ENCODE results near the gene CYP4F2. TPM values are rescaled to one million over a fixed set of nuclear protein-coding genes. Genes with fewer than 3 reads are reported as not detected.

CYP4F2 gene
- total RNA-seq (not detected), polyA plus RNA-seq (not detected)

DNA sequence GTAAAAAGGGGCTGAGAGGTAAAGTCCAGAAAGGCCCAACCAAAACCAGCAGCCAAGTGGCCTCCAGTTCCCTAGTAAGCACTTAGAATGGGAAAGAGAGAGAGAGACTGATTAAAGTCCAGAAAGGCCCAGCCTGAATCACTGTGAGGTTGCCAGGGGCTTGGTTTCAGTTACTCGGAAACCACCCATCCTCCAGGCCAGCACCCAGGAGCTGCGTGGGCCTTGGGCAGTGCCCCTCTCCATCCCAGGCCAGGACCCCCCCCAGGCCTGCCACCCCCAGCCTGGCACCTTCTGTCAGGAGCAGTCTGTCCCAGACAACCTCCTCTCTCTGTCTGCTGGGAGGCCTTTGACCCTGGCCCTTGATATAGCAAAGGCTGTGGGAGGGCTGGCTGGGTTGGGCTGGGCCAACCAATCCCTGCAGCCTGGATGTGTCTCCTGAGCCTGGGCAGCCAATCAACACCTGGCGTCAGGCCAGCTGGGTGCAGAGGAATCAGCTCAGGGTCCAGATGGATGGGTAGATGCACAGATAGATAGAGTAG, at the start of gene CYP4F2:
CYP4F2 (minus strand) TSS at position 337 of the 539 bp plus-strand sequence. CDS start 463 bp downstream, outside the sequence.
- peaks cover 0 to 3% (median 3%) of the 10 kb centered on the region in 3 donors for H3K36me3 Mint-ChIP-seq
- no peak within 1 kb of the TSS for H3K27ac Mint-ChIP-seq
- no peak for DNase-seq
- Histone ChIP-seq H3K9me3 (ENCODE audit: low read length) (no peaks in the 10 kb centered on the region), H3K4me3 (ENCODE audit: low read length) (no peak within 1 kb of the TSS), H3K27ac (ENCODE audit: low read depth, low read length) (no peak within 1 kb of the TSS), H3K27me3 (ENCODE audit: insufficient read depth, low read length, poor library complexity, severe bottlenecking) (no peaks in the 10 kb centered on the region), H3K4me1 (ENCODE audit: insufficient read depth, low read length) (no peaks in the 10 kb centered on the region), H3K36me3 (ENCODE audit: insufficient read depth, low read length) (no peaks in the 10 kb centered on the region)
- H3K9me3 Mint-ChIP-seq = no peaks in the 10 kb centered on the region
- H3K27me3 Mint-ChIP-seq = peaks cover 29 to 53% of the 10 kb centered on the region in 2 donors
- peak within 1 kb of the TSS in 1 of 7 donors; percentile 24 for H3K4me3 Mint-ChIP-seq
- CTCF ChIA-PET = no interaction called here
- H3K4me1 Mint-ChIP-seq = peaks cover 6 to 16% (median 11%) of the 10 kb centered on the region in 3 donors
- POLR2A ChIA-PET = no interaction called here

DNA sequence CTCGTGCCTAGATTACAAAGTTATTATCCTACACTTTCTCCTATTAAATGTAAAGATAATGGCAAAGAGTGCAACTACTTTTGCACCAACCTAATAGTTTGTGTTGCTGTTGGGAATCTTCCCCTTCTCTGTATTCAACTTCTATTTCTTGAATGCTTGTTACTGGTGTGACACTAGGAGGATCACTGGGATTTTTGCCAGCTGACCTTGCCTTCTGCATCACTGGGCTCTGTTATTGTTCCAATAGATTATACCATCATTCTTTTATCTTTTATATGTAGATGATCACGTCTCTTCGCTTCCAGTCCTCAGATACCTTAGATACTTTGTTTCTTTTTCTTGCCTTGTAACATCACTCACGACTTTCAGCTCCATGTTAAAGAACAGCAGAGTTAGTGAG, 47.4 kb upstream of the CYP4F2 start:
- H3K4me1 Mint-ChIP-seq = no peaks in the 10 kb centered on the region
- no peak overlapping the region for H3K27ac Mint-ChIP-seq
- POLR2A ChIA-PET = no interaction called here

DNA sequence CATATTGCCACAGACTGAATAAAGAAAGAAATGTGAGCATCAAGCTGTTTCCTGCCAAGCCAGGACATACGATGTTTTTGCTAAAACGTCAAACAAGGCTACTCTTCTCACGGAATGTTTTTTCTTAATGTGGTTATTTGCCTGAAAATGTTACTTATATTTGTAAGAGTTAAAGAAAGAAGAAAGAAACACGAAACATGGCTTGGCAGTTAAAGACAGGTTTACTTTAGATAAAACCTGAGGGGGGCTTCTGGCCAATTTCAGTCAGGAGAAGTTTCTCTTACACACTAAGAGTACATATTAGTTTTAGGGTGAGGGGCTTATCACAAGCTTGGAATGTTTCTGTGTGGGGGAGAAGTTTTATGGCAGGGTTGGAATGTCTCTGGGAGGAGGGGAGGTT, 46.5 kb upstream of the CYP4F2 start:
- H3K36me3 ChIP-seq (ENCODE audit: insufficient read depth, low read length) = no peaks in the 10 kb centered on the region
- peaks cover 4% of the 10 kb centered on the region for H3K27me3 ChIP-seq (ENCODE audit: insufficient read depth, low read length, poor library complexity, severe bottlenecking)
- no peak overlapping the region for H3K27ac ChIP-seq (ENCODE audit: low read depth, low read length)
- CTCF ChIA-PET = no interaction called here
- Mint-ChIP-seq H3K36me3 (peaks cover 0 to 7% (median 3%) of the 10 kb centered on the region in 3 donors), H3K9me3 (peaks cover 11 to 17% (median 16%) of the 10 kb centered on the region in 5 donors), H3K4me3 (no peak overlapping the region), H3K4me1 (no peaks in the 10 kb centered on the region), H3K27ac (no peak overlapping the region), H3K27me3 (peaks cover 22 to 52% of the 10 kb centered on the region in 2 donors)
- no peak overlapping the region for H3K4me3 ChIP-seq (ENCODE audit: low read length)
- no peaks in the 10 kb centered on the region for H3K9me3 ChIP-seq (ENCODE audit: low read length)
- POLR2A ChIA-PET = no interaction called here
- no peaks in the 10 kb centered on the region for H3K4me1 ChIP-seq (ENCODE audit: insufficient read depth, low read length)
- DNase-seq = no peak

More for the DNA sequence above, 47.4 kb upstream of the CYP4F2 start:
- Histone ChIP-seq H3K4me3 (ENCODE audit: low read length) (no peak overlapping the region), H3K27me3 (ENCODE audit: insufficient read depth, low read length, poor library complexity, severe bottlenecking) (peaks cover 4% of the 10 kb centered on the region), H3K4me1 (ENCODE audit: insufficient read depth, low read length) (no peaks in the 10 kb centered on the region), H3K36me3 (ENCODE audit: insufficient read depth, low read length) (no peaks in the 10 kb centered on the region), H3K9me3 (ENCODE audit: low read length) (no peaks in the 10 kb centered on the region), H3K27ac (ENCODE audit: low read depth, low read length) (no peak overlapping the region)
- H3K4me3 Mint-ChIP-seq = no peak overlapping the region
- H3K27me3 Mint-ChIP-seq = peaks cover 24 to 56% of the 10 kb centered on the region in 2 donors
- DNase-seq = no peak
- peaks cover 0 to 7% (median 3%) of the 10 kb centered on the region in 3 donors for H3K36me3 Mint-ChIP-seq
- H3K9me3 Mint-ChIP-seq = peaks cover 16 to 22% (median 18%) of the 10 kb centered on the region in 5 donors
- CTCF ChIA-PET = no interaction called here

DNA sequence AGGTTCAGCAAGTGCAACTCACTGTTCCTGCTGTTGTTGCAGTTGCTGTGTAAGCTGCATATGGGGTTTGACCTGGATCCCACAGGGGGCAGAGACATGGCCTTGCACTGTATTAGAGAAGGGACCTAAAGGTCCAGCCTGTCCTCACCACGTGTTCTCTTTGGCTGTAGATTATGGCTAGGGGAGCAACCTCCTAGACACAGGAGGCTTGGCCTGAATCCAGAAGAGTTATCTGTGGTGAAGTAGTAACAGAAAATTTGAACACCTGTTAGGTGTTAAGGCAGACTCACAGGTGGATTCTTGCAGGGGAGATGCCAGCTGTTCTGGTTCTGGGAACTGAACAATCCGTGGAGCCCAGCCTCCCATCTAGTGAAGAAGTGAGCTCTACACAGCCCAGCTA, 39.9 kb upstream of the CYP4F2 start:
- H3K4me3 Mint-ChIP-seq = no peak overlapping the region
- peaks cover 20 to 38% of the 10 kb centered on the region in 2 donors for H3K27me3 Mint-ChIP-seq
- CTCF ChIA-PET = no interaction called here
- Histone ChIP-seq H3K27me3 (ENCODE audit: insufficient read depth, low read length, poor library complexity, severe bottlenecking) (no peaks in the 10 kb centered on the region), H3K4me1 (ENCODE audit: insufficient read depth, low read length) (no peaks in the 10 kb centered on the region), H3K36me3 (ENCODE audit: insufficient read depth, low read length) (no peaks in the 10 kb centered on the region), H3K27ac (ENCODE audit: low read depth, low read length) (no peak overlapping the region), H3K9me3 (ENCODE audit: low read length) (no peaks in the 10 kb centered on the region), H3K4me3 (ENCODE audit: low read length) (no peak overlapping the region)
- H3K4me1 Mint-ChIP-seq = no peaks in the 10 kb centered on the region
- no peak for DNase-seq
- POLR2A ChIA-PET = no interaction called here
- no peaks in the 10 kb centered on the region for H3K36me3 Mint-ChIP-seq
- peaks cover 0 to 2% (median 0%) of the 10 kb centered on the region in 5 donors for H3K9me3 Mint-ChIP-seq
- no peak overlapping the region for H3K27ac Mint-ChIP-seq

DNA sequence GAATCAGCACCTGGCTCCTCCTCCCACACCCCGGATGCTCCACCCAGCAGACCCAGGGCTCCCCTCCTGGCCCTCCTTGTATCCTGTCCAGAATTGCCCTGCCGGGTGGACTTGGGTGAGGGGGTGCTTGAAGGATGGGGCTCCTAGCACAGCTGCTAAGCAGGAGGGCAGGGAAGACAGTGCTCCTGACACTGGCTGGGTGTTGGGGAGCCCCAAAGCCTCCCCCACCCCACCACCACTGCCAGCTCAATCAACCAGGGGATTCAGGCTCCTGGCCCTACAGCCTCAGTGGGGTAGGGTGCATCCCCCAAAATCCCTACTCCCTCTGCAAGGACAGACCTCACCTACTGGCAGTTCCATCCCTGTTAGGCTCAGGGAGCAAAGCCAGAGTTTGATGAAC, 39.1 kb upstream of the CYP4F2 start:
- H3K27ac Mint-ChIP-seq = no peak overlapping the region
- Histone ChIP-seq H3K4me3 (ENCODE audit: low read length) (no peak overlapping the region), H3K4me1 (ENCODE audit: insufficient read depth, low read length) (no peaks in the 10 kb centered on the region), H3K9me3 (ENCODE audit: low read length) (no peaks in the 10 kb centered on the region), H3K27ac (ENCODE audit: low read depth, low read length) (no peak overlapping the region), H3K27me3 (ENCODE audit: insufficient read depth, low read length, poor library complexity, severe bottlenecking) (no peaks in the 10 kb centered on the region), H3K36me3 (ENCODE audit: insufficient read depth, low read length) (no peaks in the 10 kb centered on the region)
- H3K36me3 Mint-ChIP-seq = no peaks in the 10 kb centered on the region
- DNase-seq = no peak
- H3K4me3 Mint-ChIP-seq = no peak overlapping the region
- peaks cover 17 to 32% of the 10 kb centered on the region in 2 donors for H3K27me3 Mint-ChIP-seq
- CTCF ChIA-PET = no interaction called here
- POLR2A ChIA-PET = no interaction called here
- peaks cover 0 to 2% (median 0%) of the 10 kb centered on the region in 5 donors for H3K9me3 Mint-ChIP-seq
- no peaks in the 10 kb centered on the region for H3K4me1 Mint-ChIP-seq

DNA sequence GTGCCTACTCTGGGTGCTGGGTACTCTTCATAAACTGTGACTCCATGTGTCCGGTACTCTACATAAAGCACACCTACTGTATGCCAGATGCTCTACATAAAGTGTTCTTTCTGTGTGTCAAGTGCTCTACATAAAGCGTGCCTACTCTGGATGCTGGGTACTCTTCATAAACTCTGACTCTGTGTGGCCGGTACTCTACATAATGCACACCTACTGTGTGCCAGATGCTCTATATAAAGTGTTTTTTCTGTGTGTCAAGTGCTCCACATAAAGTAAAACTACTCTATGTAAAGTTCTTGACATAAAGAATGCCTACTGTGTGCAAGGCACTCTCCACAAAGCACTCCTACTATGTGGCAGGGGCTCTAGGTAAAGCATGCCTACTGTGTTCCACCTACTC, 38.3 kb upstream of the CYP4F2 start:
- no peak overlapping the region for H3K27ac ChIP-seq (ENCODE audit: low read depth, low read length)
- Mint-ChIP-seq H3K9me3 (peaks cover 0 to 2% (median 0%) of the 10 kb centered on the region in 5 donors), H3K27ac (no peak overlapping the region), H3K4me1 (no peaks in the 10 kb centered on the region), H3K36me3 (no peaks in the 10 kb centered on the region), H3K4me3 (no peak overlapping the region), H3K27me3 (peaks cover 18 to 31% of the 10 kb centered on the region in 2 donors)
- no peak overlapping the region for H3K4me3 ChIP-seq (ENCODE audit: low read length)
- H3K9me3 ChIP-seq (ENCODE audit: low read length) = no peaks in the 10 kb centered on the region
- no peaks in the 10 kb centered on the region for H3K36me3 ChIP-seq (ENCODE audit: insufficient read depth, low read length)
- ChIA-PET POLR2A (no interaction called here), CTCF (no interaction called here)
- no peak for DNase-seq
- no peaks in the 10 kb centered on the region for H3K27me3 ChIP-seq (ENCODE audit: insufficient read depth, low read length, poor library complexity, severe bottlenecking)
- no peaks in the 10 kb centered on the region for H3K4me1 ChIP-seq (ENCODE audit: insufficient read depth, low read length)

DNA sequence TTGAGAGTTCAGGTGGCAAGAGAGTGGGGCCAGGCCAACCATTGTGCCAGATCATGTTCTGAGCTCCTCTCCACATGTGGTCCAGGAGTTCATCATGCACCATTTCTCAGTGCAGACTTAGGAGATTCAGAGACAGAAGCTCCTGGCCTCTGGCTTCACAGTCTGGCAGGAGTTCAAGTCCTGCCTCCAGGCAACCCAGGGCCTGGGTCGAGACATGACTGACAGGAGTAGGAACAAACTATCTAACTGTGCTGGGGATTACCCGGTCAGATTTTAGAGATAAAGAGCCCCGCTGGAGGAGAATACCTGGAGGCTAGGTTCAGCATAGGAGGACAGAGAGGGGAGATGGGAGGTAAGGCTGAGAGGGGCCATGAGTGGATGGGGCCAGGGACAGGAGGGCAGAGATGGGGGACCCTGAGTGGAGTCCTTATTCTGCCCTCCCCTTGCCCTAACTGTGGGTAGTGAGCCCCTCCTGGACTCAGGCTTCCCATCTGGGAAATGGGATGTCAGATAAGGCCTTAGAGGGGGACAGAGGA, 37.4 kb upstream of the CYP4F2 start:
- Mint-ChIP-seq H3K4me3 (no peak overlapping the region), H3K4me1 (no peaks in the 10 kb centered on the region), H3K27ac (peak overlapping the region in 1 of 8 donors; percentile 51), H3K27me3 (peaks cover 13 to 36% of the 10 kb centered on the region in 2 donors), H3K36me3 (no peaks in the 10 kb centered on the region), H3K9me3 (peaks cover 0 to 2% (median 0%) of the 10 kb centered on the region in 5 donors)
- Histone ChIP-seq H3K4me1 (ENCODE audit: insufficient read depth, low read length) (no peaks in the 10 kb centered on the region), H3K36me3 (ENCODE audit: insufficient read depth, low read length) (no peaks in the 10 kb centered on the region), H3K27ac (ENCODE audit: low read depth, low read length) (no peak overlapping the region), H3K27me3 (ENCODE audit: insufficient read depth, low read length, poor library complexity, severe bottlenecking) (peaks cover 3% of the 10 kb centered on the region), H3K4me3 (ENCODE audit: low read length) (no peak overlapping the region), H3K9me3 (ENCODE audit: low read length) (no peaks in the 10 kb centered on the region)
- CTCF ChIA-PET = no interaction called here
- DNase-seq = no peak
- POLR2A ChIA-PET = no interaction called here

GRCh38 chr19:15934332-15935078, 36.6 kb upstream of the CYP4F2 start, which contains the start of gene CYP4F11:
CYP4F11 (minus strand) TSS chr19:15934529; CDS start chr19:15934408, 121 bp downstream.
- Mint-ChIP-seq H3K36me3 (no peaks in the 10 kb centered on the region), H3K9me3 (peaks cover 0 to 2% (median 0%) of the 10 kb centered on the region in 5 donors), H3K4me3 (no peak within 1 kb of the TSS), H3K4me1 (no peaks in the 10 kb centered on the region), H3K27ac (peak within 1 kb of the TSS in 1 of 8 donors; percentile 51), H3K27me3 (peaks cover 13 to 41% of the 10 kb centered on the region in 2 donors)
- Histone ChIP-seq H3K4me1 (ENCODE audit: insufficient read depth, low read length) (no peaks in the 10 kb centered on the region), H3K36me3 (ENCODE audit: insufficient read depth, low read length) (no peaks in the 10 kb centered on the region), H3K27me3 (ENCODE audit: insufficient read depth, low read length, poor library complexity, severe bottlenecking) (peaks cover 5% of the 10 kb centered on the region), H3K27ac (ENCODE audit: low read depth, low read length) (no peak within 1 kb of the TSS), H3K9me3 (ENCODE audit: low read length) (no peaks in the 10 kb centered on the region), H3K4me3 (ENCODE audit: low read length) (no peak within 1 kb of the TSS)
- DNase-seq = no peak
- CTCF ChIA-PET = no interaction called here
- POLR2A ChIA-PET = no interaction called here

Data from CD8-positive, alpha-beta memory T cell (primary cell).